MM.1S (cell line): ENCODE data around the gene LRRC27.

Experiments
- DNase-seq: peaks from one replicate; pipeline ENCODE4 v3.0.0-alpha.2; 2015
- H2AFZ ChIP-seq: fragments of 300-600 bp; sonication (generic); 2 replicates; pipeline ENCODE4 v1.6.0; 2016; ENCODE audit warnings: antibody characterized with exemption, low read length
- H3F3A ChIP-seq: fragments of 300-600 bp; sonication (generic); 2 replicates; pipeline ENCODE4 v1.6.1; 2016; ENCODE audit warnings: mild to moderate bottlenecking, antibody characterized with exemption, low read length, moderate library complexity, mixed read lengths; ENCODE audit not compliant: insufficient read depth
- H3K27ac ChIP-seq: fragments of 300-600 bp; sonication (generic); 2 replicates; pipeline ENCODE4 v1.5.1; 2016; ENCODE audit warnings: mild to moderate bottlenecking, low read length
- H3K27me3 ChIP-seq: fragments of 300-600 bp; sonication (generic); replicated peaks from 2 replicates; pipeline ENCODE4 v1.6.0; 2016; ENCODE audit warnings: low read length; ENCODE audit not compliant: insufficient read depth
- H3K36me3 ChIP-seq: fragments of 300-600 bp; sonication (generic); replicated peaks from 2 replicates; pipeline ENCODE4 v1.6.1; 2016; ENCODE audit warnings: mild to moderate bottlenecking, low read length, mixed read lengths; ENCODE audit not compliant: insufficient read depth
- H3K4me1 ChIP-seq: fragments of 300-600 bp; sonication (generic); 2 replicates; pipeline ENCODE4 v1.6.1; 2016; ENCODE audit warnings: low read length, mixed read lengths
- H3K4me2 ChIP-seq: fragments of 300-600 bp; sonication (generic); 2 replicates; pipeline ENCODE4 v1.6.0; 2016; ENCODE audit warnings: low read depth, low read length
- H3K4me3 ChIP-seq: fragments of 300-600 bp; sonication (generic); 2 replicates; pipeline ENCODE4 v1.5.1; 2016; ENCODE audit warnings: low read length, mixed read lengths
- H3K79me2 ChIP-seq: fragments of 300-600 bp; sonication (generic); 2 replicates; pipeline ENCODE4 v1.6.1; 2016; ENCODE audit warnings: mixed run types, low read length, mixed read lengths
- H3K9ac ChIP-seq: fragments of 300-600 bp; sonication (generic); 2 replicates; pipeline ENCODE4 v1.6.1; 2016; ENCODE audit warnings: low read length, mixed read lengths
- H3K9me2 ChIP-seq: fragments of 300-600 bp; sonication (generic); replicated peaks from 2 replicates; pipeline ENCODE4 v1.6.1; 2016; ENCODE audit warnings: mild to moderate bottlenecking, low read length, mixed read lengths; ENCODE audit not compliant: insufficient read depth
- H3K9me3 ChIP-seq: fragments of 300-600 bp; sonication (generic); replicated peaks from 2 replicates; pipeline ENCODE4 v1.6.1; 2016; ENCODE audit warnings: mild to moderate bottlenecking, low read length, mixed read lengths; ENCODE audit not compliant: insufficient read depth
- H4K20me1 ChIP-seq: fragments of 300-600 bp; sonication (generic); 2 replicates; pipeline ENCODE4 v1.6.1; 2016; ENCODE audit warnings: mild to moderate bottlenecking, low read length, moderate library complexity, mixed read lengths; ENCODE audit not compliant: insufficient read depth
- CTCF ChIP-seq: fragments of 300-600 bp; sonication (generic); IDR thresholded peaks from 2 replicates; pipeline ENCODE4 v1.5.1; 2016; ENCODE audit warnings: antibody characterized with exemption, low read length, mixed read lengths
- EZH2 ChIP-seq: fragments of 300-600 bp; sonication (generic); optimal IDR thresholded peaks from 2 replicates; pipeline ENCODE3; 2017; ENCODE audit warnings: low read depth, mild to moderate bottlenecking, antibody characterized with exemption, low read length, mixed read lengths
- EZH2phosphoT487 ChIP-seq: fragments of 300-600 bp; sonication (generic); IDR thresholded peaks from 2 replicates; pipeline ENCODE4 v1.6.1; 2018; ENCODE audit warnings: antibody characterized with exemption, low read length

Gene LRRC27

DNA sequence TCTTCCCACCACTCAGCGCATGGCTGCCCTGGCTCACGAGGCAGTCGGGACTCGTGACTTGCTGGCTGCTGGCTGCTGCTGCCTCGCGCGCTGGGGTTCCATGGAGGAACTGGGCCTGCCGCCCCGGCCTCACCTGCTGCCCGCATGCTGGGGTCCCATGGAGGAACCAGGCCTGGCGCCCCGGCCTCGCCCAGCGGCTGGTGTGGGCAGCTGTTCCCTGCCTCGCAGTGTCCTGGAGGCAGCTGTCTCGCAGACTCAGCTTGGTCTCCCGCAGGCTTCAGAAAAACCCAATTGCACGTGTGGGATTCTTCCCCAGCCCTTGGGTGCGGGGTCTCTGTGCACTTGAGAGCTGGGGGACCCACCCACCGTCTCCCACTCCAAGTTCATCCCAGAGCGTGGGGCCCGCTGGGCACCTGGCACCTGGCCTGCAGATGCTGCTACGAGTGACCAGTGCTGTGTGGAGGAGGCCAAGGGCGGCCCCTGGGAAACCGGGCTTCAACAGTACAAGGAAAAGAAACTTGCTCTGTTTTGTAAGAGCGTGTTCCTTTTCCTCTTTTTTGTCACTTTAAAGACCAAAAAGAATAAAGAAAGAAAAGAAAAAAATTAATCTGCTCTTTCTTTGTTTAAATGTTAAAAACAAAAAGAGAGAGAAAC is 85.4 kb downstream of the LRRC27 start:
- Histone ChIP-seq H3K27ac (no peak overlapping the region), H3K79me2 (no peaks in the 10 kb centered on the region), H3F3A (no peaks in the 10 kb centered on the region), H3K4me3 (no peak overlapping the region), H3K9me3 (no peaks in the 10 kb centered on the region), H3K4me1 (peaks cover 4% of the 10 kb centered on the region; the same call in 1 of the 2 replicates), H4K20me1 (no peaks in the 10 kb centered on the region), H3K9ac (no peak overlapping the region), H3K27me3 (peaks cover 22% of the 10 kb centered on the region), H3K9me2 (no peaks in the 10 kb centered on the region), H2AFZ (no peak overlapping the region), H3K4me2 (no peak overlapping the region), H3K36me3 (no peaks in the 10 kb centered on the region)
- TF ChIP-seq EZH2phosphoT487 (no peak), CTCF (no peak), EZH2 (no peak)
- no peak for DNase-seq

- Histone ChIP-seq H3K4me1 (peaks cover 4% of the 10 kb centered on the region; the same call in 1 of the 2 replicates), H3K27ac (no peak overlapping the region)
Observed at GRCh38 chr10:132417957-132418441, 86.0 kb downstream of the LRRC27 start.

DNA sequence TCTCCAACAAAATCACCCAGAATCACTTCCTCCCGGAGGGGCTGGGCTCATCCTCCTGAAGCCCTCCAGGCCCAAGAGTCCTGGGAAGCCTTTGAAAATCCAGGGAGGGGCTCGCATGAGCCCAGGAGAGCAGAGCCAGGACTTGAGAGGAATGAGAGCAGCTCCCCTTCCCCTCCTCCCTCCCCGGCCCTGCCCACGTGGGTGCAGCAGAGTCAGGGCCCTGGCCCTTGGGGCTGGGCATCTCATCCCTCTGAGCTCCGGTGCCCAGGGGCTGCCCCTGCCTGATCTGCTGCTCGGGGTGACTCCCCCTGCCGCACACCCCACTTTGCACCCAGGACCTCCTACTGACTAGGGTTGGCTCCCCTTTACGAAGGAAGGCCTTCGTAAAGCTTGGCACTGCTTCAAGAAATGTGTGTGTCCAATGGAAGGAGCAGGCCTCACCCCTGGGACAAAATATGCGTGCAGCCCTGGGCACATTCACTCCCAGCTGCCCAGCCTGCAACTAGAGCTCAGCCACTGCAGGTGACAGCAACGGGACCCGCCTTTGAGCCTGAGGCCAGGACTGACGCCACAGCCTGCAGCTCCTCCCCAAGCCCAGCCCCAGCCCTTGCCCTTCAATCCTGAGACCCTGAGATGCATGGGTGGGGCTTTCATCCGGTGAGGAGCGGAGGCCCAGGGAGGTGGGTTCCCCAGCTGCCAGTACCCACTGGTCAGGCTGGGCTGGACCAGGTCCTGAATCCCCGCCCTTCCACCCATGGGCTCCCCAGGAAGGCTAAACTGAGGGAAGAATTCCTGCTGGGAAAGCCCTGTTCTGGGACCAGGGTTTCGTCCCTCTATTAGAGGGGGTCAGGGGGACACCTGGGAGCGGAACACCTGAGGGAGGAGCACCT is 86.8 kb downstream of the LRRC27 start:
- H3K4me1 ChIP-seq: peaks cover 4% of the 10 kb centered on the region; the same call in 1 of the 2 replicates
- TF ChIP-seq EZH2phosphoT487: no peak
- no peak for TF ChIP-seq EZH2
- H3K79me2 ChIP-seq: no peaks in the 10 kb centered on the region
- no peak overlapping the region for H3K27ac ChIP-seq
- no peak overlapping the region for H2AFZ ChIP-seq
- peaks cover 9% of the 10 kb centered on the region for H3K27me3 ChIP-seq
- H3K9me2 ChIP-seq: no peaks in the 10 kb centered on the region
- H3K9ac ChIP-seq: no peak overlapping the region
- H3K36me3 ChIP-seq: no peaks in the 10 kb centered on the region
- no peaks in the 10 kb centered on the region for H4K20me1 ChIP-seq
- no peaks in the 10 kb centered on the region for H3F3A ChIP-seq
- no peak overlapping the region for H3K4me3 ChIP-seq
- H3K9me3 ChIP-seq: no peaks in the 10 kb centered on the region
- no peak for DNase-seq
- H3K4me2 ChIP-seq: no peak overlapping the region

More at GRCh38 chr10:132417957-132418441, 86.0 kb downstream of the LRRC27 start:
- no peaks in the 10 kb centered on the region for H4K20me1 ChIP-seq
- H3K9ac ChIP-seq: no peak overlapping the region
- H3K27me3 ChIP-seq: peaks cover 16% of the 10 kb centered on the region
- no peaks in the 10 kb centered on the region for H3K9me2 ChIP-seq
- no peak for TF ChIP-seq CTCF
- no peak for TF ChIP-seq EZH2
- no peak for TF ChIP-seq EZH2phosphoT487
- no peak overlapping the region for H3K4me2 ChIP-seq
- no peak overlapping the region for H3K4me3 ChIP-seq
- H2AFZ ChIP-seq: no peak overlapping the region
- no peaks in the 10 kb centered on the region for H3K79me2 ChIP-seq
- DNase-seq: no peak
- H3K36me3 ChIP-seq: no peaks in the 10 kb centered on the region
- no peaks in the 10 kb centered on the region for H3F3A ChIP-seq
- no peaks in the 10 kb centered on the region for H3K9me3 ChIP-seq
